ENCODE measurements around the gene SH2D4B. TPM values are rescaled to one million over a fixed set of nuclear protein-coding genes. Genes with fewer than 3 reads are reported as not detected.
A peak's percentile ranks its signal among the peaks of the same experiment; 100 is the strongest.

Gene SH2D4B
- total and polyA plus RNA-seq, 2 of the 13 experiments (the other 11 are each of a cell fraction or from before 2014, with no cell fraction given) = not detected

GRCh38 chr10:80524190-80524909 is 13.4 kb upstream of the SH2D4B start:
- peak; percentile 50 for ATAC-seq
- 66% methylated on average over 11 of the region's 12 CpGs for WGBS (ENCODE audit: low lambda C conversion rate)
- Histone ChIP-seq H3K79me2 (ENCODE audit: insufficient read depth, low read length) (no peaks in the 10 kb centered on the region), H3K9me3 (ENCODE audit: low read length) (no peaks in the 10 kb centered on the region), H3K4me2 (ENCODE audit: low read depth, low read length) (no peak overlapping the region), H2AFZ (ENCODE audit: low read length) (no peak overlapping the region), H3K4me1 (ENCODE audit: insufficient read depth, low read length) (peaks cover 15% of the 10 kb centered on the region), H3K27me3 (ENCODE audit: control insufficient read depth in 1 of 2, insufficient read depth in 2 of 2, low read length in 2 of 2) (no peaks in the 10 kb centered on the region; a peak in 2 of 5 replicates), H3K27ac (ENCODE audit: extremely low read length, insufficient read depth, low read length) (no peak overlapping the region), H3K4me3 (replicated peaks in 1 of 3; ENCODE audit: insufficient read depth in 1 of 3, low read depth in 2 of 3, low read length in 3 of 3) (no peak overlapping the region), H3K36me3 (replicated peaks in 1 of 2; ENCODE audit: control insufficient read depth in 1 of 2, insufficient read depth in 2 of 2, low read length in 2 of 2) (peaks cover 0 to 8% of the 10 kb centered on the region in 2 experiments; a peak in 1 of 5 replicates), H3K9ac (ENCODE audit: insufficient read depth, low read depth, low read length) (no peak overlapping the region), H4K20me1 (ENCODE audit: insufficient read depth, low read length) (0 out of 2 replicates have a peak, but pooled peaks cover 2% of the 10 kb centered on the region)
- BruUV-seq (replicated peaks) = no TSS peak
- DNase-seq (ENCODE audit: low spot score) = no peak
- ChIA-PET POLR2A (no interaction called here), CTCF (ENCODE audit: low intra/inter-chr PET ratio, low total read pairs) (no interaction called here)
- no peak for FAIRE-seq
- intact Hi-C loops (cut with micrococcal nuclease; ENCODE audit: unreplicated experiment) = no loop called here
- no peak for TF ChIP-seq MTF1 (CRISPR knock-in tag; IDR thresholded peaks at IDR 0.05)
- peak; percentile 41; the same call in 1 of the 2 replicates for TF ChIP-seq POLR2G (IDR thresholded peaks at IDR 0.05; ENCODE audit: low read depth, low read length)
- TF ChIP-seq CHD4 (IDR thresholded peaks at IDR 0.05; ENCODE audit: borderline replicate concordance, low read length) = no peak
- no peak for TF ChIP-seq TARDBP (CRISPR knock-in tag; IDR thresholded peaks at IDR 0.05)
- TF ChIP-seq AGO2 (optimal IDR thresholded peaks at IDR 0.05; ENCODE audit: low read depth, low read length) = peak; percentile 65
- 0 out of 2 replicates have a peak, but pooled peaks have one; percentile 33 for TF ChIP-seq ZNF737 (CRISPR knock-in tag; IDR thresholded peaks at IDR 0.05; ENCODE audit: borderline replicate concordance)
- TF ChIP-seq POLR2AphosphoS5 (IDR thresholded peaks at IDR 0.05; ENCODE audit: low read depth, low read length) = 0 out of 2 replicates have a peak, but pooled peaks have one; percentile 1
- in situ Hi-C loops (cut with HindIII; ENCODE audit: extremely low pct_ligation_motif_present, low pct_unique_long_range_greater_than_20kb) = loop anchor here (25.0 kb wide), 1 partner anchor 262 kb away; no protein-coding TSS in a partner anchor

- H3K27ac ChIP-seq (ENCODE audit: extremely low read length, insufficient read depth, low read length) = no peak overlapping the region
- no peaks in the 10 kb centered on the region for H3K79me2 ChIP-seq (ENCODE audit: insufficient read depth, low read length)
- H3K9me3 ChIP-seq (ENCODE audit: low read length) = no peaks in the 10 kb centered on the region
- peaks cover 15% of the 10 kb centered on the region for H3K4me1 ChIP-seq (ENCODE audit: insufficient read depth, low read length)
- H2AFZ ChIP-seq (ENCODE audit: low read length) = no peak overlapping the region
- ATAC-seq = no peak
- no peak overlapping the region for H3K4me2 ChIP-seq (ENCODE audit: low read depth, low read length)
- in situ Hi-C loops (cut with HindIII; ENCODE audit: extremely low pct_ligation_motif_present, low pct_unique_long_range_greater_than_20kb) (no loop called here), intact Hi-C loops (cut with micrococcal nuclease; ENCODE audit: unreplicated experiment) (no loop called here)
- no peaks in the 10 kb centered on the region; a peak in 2 of 5 replicates for H3K27me3 ChIP-seq (ENCODE audit: control insufficient read depth in 1 of 2, insufficient read depth in 2 of 2, low read length in 2 of 2)
- H3K9ac ChIP-seq (ENCODE audit: insufficient read depth, low read depth, low read length) = no peak overlapping the region
- H4K20me1 ChIP-seq (ENCODE audit: insufficient read depth, low read length) = 0 out of 2 replicates have a peak, but pooled peaks cover 2% of the 10 kb centered on the region
- 31% methylated on average over 2 of the region's 2 CpGs for WGBS (ENCODE audit: low lambda C conversion rate)
- no TSS peak for BruUV-seq (replicated peaks)
- no peaks in the 10 kb centered on the region for H3K36me3 ChIP-seq (replicated peaks in 1 of 2; ENCODE audit: control insufficient read depth in 1 of 2, insufficient read depth in 2 of 2, low read length in 2 of 2)
- FAIRE-seq = no peak
- DNase-seq (ENCODE audit: low spot score) = no peak
- CTCF ChIA-PET (ENCODE audit: low intra/inter-chr PET ratio, low total read pairs) = no interaction called here
- no peak overlapping the region for H3K4me3 ChIP-seq (replicated peaks in 1 of 3; ENCODE audit: insufficient read depth in 1 of 3, low read depth in 2 of 3, low read length in 3 of 3)
- POLR2A ChIA-PET = no interaction called here
- no peak for TF ChIP-seq RORA (CRISPR knock-in tag; IDR thresholded peaks at IDR 0.05)
- TF ChIP-seq MBD4 (IDR thresholded peaks at IDR 0.05; ENCODE audit: borderline replicate concordance, low read length) = no peak
- TF ChIP-seq ATF4 (CRISPR knock-in tag; IDR thresholded peaks at IDR 0.05) = no peak
- TF ChIP-seq ZNF496 (CRISPR knock-in tag; IDR thresholded peaks at IDR 0.05; ENCODE audit: insufficient replicate concordance) = no peak
- no peak for TF ChIP-seq ZNF672 (CRISPR knock-in tag; IDR thresholded peaks at IDR 0.05)
- TF ChIP-seq HDAC2 (CRISPR knock-in tag; IDR thresholded peaks at IDR 0.05) = no peak
- no peak for TF ChIP-seq KDM4B (CRISPR knock-in tag; IDR thresholded peaks at IDR 0.05)
- no peak for TF ChIP-seq NKX3-1 (CRISPR knock-in tag; IDR thresholded peaks at IDR 0.05)
- TF ChIP-seq DBP (CRISPR knock-in tag; IDR thresholded peaks at IDR 0.05; ENCODE audit: not compliant biosample characterization) = no peak
Observed at GRCh38 chr10:80526218-80526617, 11.5 kb upstream of the SH2D4B start.

Measured in HepG2 (cell line).